HG03159 (cell line): ENCODE measurements around the gene PRKCE.

ENCODE experiments used
- ATAC-seq: cut with Tn5 transposase; IDR thresholded peaks from one replicate; pipeline ENCODE4 v1.9.1; 2021; ENCODE audit warnings: mild to moderate bottlenecking, moderate library complexity; ENCODE audit not compliant: unreplicated experiment

The PRKCE gene

GRCh38 chr2:46058140-46058539, 406.7 kb downstream of the PRKCE start:
- ATAC-seq: no peak

DNA sequence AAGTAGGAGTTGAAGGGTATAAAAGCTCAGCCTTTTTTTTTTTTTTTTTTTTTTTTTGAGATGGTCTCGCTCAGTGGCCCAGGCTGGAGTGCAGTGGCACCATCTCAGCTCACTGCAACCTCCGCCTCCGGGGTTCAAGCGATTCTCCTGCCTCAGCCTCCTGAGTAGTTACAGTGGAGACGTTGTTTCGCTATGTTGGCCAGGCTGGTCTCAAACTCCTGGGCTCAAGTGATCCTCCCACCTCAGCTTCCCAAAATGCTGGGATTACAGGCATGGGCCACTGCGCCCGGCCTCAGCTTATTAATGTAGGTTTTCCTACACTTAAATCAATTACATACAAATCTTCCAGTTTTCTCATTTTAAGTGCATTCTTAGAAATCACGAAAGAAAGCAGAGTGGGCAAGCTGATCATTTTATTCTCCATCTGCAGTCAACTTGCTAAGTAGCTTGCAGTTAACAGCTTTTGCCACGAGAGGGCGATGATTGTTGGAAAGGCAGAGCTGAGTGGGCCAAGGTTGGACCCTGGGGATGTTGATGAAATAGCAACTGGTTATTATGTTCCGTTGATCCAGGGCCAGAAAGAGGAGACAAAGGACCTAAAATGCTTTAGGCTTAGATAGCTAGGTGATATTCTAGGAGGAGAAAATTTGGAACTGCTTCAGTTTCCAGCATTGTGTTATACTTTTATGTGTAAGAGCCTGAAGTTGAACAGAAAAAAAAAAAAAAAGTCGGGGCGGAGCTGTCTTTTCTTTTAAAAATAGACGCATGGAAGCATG, 411.4 kb downstream of the PRKCE start:
- ATAC-seq: no peak

- no peak for ATAC-seq
Observed at GRCh38 chr2:46064396-46064795, 412.9 kb downstream of the PRKCE start.

GRCh38 chr2:46065152-46065551, 413.7 kb downstream of the PRKCE start:
- no peak for ATAC-seq

GRCh38 chr2:46066116-46066515, 414.6 kb downstream of the PRKCE start:
- ATAC-seq: no peak

DNA sequence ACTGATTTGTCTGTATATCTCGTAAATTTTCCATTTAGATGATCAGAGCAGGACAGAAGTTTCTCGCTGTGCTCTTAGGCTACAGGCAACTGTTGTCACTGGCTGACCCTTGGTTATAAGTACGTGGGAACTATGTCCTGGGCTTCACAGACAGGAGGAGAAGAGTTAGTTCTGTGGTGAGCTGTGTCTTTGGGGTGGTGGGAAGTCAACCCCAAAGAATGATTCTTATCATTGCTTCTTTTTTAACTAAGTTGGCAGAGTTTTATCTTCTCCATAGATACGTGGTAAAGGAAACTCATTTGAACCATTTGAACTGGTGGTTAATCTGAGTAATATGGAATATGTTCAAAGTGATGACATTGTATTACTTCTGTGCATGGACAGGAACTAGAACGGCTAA, 415.1 kb downstream of the PRKCE start:
- ATAC-seq: no peak

- ATAC-seq: no peak
Observed at GRCh38 chr2:46067062-46067461, 415.6 kb downstream of the PRKCE start.

GRCh38 chr2:46067501-46068305, 416.2 kb downstream of the PRKCE start:
- ATAC-seq: no peak

DNA sequence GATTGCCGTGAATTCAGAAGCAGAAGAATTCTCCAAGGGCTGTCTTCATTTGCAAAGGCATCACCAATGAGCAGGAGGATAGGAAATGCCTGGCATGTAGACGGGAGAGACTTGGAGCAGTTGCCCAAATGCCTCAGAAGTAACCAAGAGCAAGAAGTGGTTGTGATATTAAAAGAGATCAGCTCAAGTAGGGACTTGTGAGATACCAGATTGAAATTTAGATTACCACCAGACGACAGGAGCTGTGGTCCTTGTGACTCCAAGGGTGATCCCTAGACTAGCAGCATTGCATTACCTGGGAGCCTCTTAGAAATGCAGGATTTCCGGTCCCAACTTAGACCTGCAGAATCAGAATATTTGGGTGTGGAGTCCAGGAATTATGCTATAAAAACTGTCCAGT, 417.2 kb downstream of the PRKCE start:
- no peak for ATAC-seq

DNA sequence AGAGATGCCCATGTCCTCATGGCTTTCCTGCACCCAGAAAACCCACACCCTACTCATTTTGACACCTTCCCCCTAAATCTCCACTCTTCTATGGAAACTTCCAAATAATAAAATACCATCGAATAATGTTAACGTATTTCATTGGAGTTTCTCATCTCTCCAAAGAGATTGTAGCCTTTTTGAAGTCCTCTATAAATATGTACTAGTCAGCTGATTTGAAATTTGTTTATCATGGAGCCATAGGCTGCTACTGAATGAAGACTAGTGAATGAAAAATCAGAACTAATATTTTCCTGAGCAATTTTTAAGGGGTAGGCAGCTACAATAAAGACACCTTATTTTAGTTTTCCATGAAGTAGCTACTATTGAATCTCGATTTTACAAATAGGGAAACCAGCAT, 419.6 kb downstream of the PRKCE start:
- ATAC-seq: no peak

- ATAC-seq: no peak
Observed at GRCh38 chr2:46072101-46072820, 420.8 kb downstream of the PRKCE start.

- ATAC-seq: no peak
Observed at GRCh38 chr2:46073540-46074046, 422.1 kb downstream of the PRKCE start.

GRCh38 chr2:46074501-46074900, 423.0 kb downstream of the PRKCE start:
- ATAC-seq: no peak

- no peak for ATAC-seq
Observed at GRCh38 chr2:46075848-46076247, 424.4 kb downstream of the PRKCE start.

- no peak for ATAC-seq
Observed at GRCh38 chr2:46076251-46076650, 424.8 kb downstream of the PRKCE start.

DNA sequence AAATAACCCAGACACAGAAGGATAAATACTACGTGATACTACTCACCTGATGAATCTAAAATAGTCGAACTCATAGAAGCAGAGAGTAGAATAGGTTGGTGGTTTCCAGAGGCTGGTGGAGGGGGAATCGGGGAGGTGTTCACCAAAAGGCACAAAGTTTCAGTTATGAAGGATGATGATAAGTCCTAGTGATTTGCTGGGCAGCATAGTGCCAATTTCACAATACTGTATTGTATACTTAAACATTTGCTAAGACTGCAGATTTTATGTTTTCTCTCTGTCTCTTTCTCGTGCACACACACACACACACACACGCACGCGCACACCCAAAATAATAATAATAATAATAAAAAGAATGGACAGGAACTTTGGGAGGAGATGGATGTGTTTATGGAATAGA, 425.4 kb downstream of the PRKCE start:
- no peak for ATAC-seq

DNA sequence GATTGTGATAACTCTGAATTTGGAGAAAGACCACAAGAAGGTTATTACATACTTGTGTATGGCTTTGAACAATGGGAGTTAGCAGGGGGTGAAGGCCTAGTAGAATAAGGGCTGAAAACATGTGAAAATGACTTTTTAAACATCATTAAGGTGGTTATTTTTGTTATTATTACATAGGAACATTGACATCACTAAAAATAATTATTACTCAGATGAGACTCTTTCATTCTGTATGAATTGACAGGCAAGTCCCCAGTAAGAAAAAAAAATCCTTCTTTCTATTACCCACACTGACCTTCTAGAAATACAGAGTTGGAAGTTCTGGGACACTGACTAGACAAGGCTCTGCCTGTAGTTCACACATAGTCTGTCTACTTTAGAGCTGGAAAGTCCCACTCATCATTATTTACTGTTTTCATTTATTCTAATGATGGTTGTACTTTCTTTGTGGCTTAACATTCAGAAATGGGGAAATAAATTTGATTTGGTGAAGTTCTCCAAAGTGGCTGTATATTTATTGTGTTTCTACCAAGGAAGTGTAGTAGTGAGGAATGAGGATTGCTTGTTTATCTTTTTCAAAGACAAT, 426.1 kb downstream of the PRKCE start:
- ATAC-seq: no peak

DNA sequence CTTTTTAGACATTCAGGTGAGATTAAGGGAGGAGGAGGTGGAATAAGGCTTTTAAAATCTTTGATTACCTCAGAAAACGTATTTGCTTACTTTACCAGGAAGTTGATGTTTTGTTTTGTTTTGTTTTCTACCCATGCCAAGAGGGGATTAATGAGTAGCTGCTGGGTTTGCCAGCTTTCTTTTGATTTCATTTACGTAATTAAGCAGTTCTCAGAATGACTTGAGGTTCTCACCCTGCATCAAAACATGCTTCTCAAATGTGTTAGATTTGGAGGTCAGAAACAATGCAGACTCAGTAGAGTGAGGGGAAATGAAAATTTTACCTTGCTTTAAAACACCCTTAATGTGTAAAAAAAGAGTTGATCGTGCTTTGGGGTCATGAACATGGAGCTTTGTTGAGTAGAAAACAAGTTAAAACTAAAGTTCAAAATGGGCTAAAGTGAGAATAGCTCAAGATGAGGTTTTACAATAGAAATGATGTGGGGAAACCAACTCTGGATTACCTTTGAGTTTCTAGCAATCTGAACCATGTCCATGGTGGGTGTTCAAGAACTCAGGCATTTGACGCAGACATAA, 428.6 kb downstream of the PRKCE start:
- ATAC-seq: no peak

GRCh38 chr2:46082531-46083485, 431.3 kb downstream of the PRKCE start:
- ATAC-seq: no peak
